Measurements from ENCODE around the gene ZNF93. TPM values are rescaled to one million over a fixed set of nuclear protein-coding genes. Genes with fewer than 3 reads are reported as not detected.
"Not testable (repeated sequence)": the region's sequence is repeated elsewhere in the genome, so short reads cannot be mapped to it uniquely, and the experiment has no call there.

ZNF93 gene
- total RNA-seq, 2 donors from 2014 or later: 6.1 to 7.6 TPM

DNA sequence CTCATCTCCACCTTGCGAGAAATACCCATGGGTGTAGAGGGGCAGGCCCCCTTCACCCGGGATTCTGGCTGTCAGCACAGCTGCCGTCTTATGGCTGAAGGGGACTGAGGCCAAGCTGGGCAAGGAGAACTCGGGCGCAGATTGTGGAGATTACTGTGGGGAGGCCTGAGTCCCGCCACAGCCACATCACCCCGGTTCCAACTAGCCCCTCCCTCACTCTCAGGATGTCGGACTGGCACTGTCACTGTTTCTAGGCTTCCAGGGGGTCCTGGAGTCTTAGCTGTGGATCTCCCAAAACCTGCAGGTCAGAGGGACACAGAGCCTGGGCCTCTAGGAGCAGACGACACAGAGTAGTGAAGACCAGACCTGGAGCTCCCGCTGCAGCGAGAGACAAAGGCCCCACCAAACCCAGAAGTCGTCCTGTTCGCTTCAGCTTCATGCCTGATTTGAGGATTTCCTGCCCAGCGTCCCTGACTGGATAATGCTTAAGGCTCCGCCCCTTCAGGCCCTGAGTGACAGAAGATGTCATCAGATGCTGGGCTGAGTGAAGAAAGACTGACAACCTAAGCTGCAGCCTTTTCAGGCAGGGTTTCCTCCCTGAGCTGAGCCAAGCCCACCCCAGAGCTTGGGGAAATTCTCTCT, 55.8 kb downstream of the ZNF93 start:
- no peaks in the 10 kb centered on the region for H3K36me3 ChIP-seq
- no peaks in the 10 kb centered on the region for H3K4me1 ChIP-seq (replicated peaks)
- no peak overlapping the region for H3K27ac ChIP-seq
- no peaks in the 10 kb centered on the region for H3K9me3 ChIP-seq
- no peak overlapping the region for H3K4me3 ChIP-seq
- 41% methylated on average over 15 of the region's 15 CpGs for WGBS
- intact Hi-C loops (cut with DNase I): loop anchor here (5.0 kb wide), 1 partner anchor 424 kb away; no protein-coding TSS in a partner anchor
- H3K27me3 ChIP-seq (replicated peaks; ENCODE audit: insufficient read depth): no peaks in the 10 kb centered on the region
- no peak for DNase-seq (ENCODE audit: low spot score)
- TF ChIP-seq POLR2A (IDR thresholded peaks at IDR 0.05): no peak
- no peak for TF ChIP-seq POLR2AphosphoS5 (IDR thresholded peaks at IDR 0.05)
- TF ChIP-seq, protein P1, sequence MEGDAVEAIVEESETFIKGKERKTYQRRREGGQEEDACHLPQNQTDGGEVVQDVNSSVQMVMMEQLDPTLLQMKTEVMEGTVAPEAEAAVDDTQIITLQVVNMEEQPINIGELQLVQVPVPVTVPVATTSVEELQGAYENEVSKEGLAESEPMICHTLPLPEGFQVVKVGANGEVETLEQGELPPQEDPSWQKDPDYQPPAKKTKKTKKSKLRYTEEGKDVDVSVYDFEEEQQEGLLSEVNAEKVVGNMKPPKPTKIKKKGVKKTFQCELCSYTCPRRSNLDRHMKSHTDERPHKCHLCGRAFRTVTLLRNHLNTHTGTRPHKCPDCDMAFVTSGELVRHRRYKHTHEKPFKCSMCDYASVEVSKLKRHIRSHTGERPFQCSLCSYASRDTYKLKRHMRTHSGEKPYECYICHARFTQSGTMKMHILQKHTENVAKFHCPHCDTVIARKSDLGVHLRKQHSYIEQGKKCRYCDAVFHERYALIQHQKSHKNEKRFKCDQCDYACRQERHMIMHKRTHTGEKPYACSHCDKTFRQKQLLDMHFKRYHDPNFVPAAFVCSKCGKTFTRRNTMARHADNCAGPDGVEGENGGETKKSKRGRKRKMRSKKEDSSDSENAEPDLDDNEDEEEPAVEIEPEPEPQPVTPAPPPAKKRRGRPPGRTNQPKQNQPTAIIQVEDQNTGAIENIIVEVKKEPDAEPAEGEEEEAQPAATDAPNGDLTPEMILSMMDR (IDR thresholded peaks at IDR 0.05): no peak

DNA sequence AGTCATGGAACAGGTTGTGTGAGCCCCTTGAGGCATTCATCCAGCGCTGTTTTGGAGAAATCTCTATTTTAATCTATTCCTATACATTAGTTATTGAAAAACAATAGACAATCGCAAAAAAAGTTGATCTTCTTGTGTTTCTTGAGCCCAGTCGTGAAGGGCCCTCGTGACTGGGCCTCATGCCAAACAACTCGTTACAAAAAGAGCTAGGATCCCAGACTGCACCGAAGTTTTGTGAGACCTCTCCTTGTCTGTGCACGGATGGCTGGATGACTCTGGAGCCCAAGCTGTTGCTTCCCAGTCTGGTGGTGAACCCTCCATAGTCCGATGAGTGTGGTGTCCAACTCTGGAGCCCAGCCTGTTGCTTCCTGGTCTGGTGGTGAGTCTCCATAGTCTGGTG, 57.0 kb downstream of the ZNF93 start:
- H3K36me3 ChIP-seq; H3K27me3 ChIP-seq (replicated peaks; ENCODE audit: insufficient read depth); H3K9me3 ChIP-seq; H3K4me3 ChIP-seq; DNase-seq (ENCODE audit: low spot score); H3K4me1 ChIP-seq (replicated peaks); H3K27ac ChIP-seq: not testable (repeated sequence)
- 72% methylated on average over 8 of the region's 8 CpGs for WGBS
- intact Hi-C loops (cut with DNase I): loop anchor here (5.0 kb wide), 1 partner anchor 425 kb away; no protein-coding TSS in a partner anchor

- TF ChIP-seq, protein P1 (IDR thresholded peaks at IDR 0.05): peak in 3 of 4 experiments; percentile 53 to 72 (median 71)
- TF ChIP-seq POLR2AphosphoS5 (IDR thresholded peaks at IDR 0.05): peak; percentile 34
- not testable (repeated sequence) for H3K9me3 ChIP-seq; H3K4me1 ChIP-seq (replicated peaks); H3K27ac ChIP-seq; H3K4me3 ChIP-seq; H3K27me3 ChIP-seq (replicated peaks; ENCODE audit: insufficient read depth); H3K36me3 ChIP-seq
- 18% methylated on average over 9 of the region's 9 CpGs for WGBS
- intact Hi-C loops (cut with DNase I): loop anchor here (5.0 kb wide), 1 partner anchor 427 kb away; no protein-coding TSS in a partner anchor
- DNase-seq (ENCODE audit: low spot score): peak; percentile 57
Observed at GRCh38 chr19:19959151-19959799, 58.5 kb downstream of the ZNF93 start.

DNA sequence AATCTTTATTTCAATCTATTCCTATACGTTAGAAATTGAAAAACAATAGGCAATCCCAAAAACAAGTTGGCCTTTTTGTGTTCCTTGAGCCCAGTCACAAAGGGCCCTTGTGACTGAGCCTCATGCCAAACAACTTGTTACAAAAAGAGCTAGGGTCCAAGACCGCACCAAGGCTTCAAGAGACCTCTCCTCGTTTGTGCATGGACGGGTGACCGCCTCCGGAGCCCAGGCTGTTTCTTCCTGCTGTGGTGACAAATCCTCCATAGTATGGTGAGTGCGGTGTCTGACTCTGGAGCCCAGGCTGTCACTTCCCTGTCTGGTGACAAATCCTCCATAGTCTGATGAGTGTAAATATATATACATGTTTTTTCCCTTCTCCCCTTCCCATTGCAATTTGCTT, 63.7 kb downstream of the ZNF93 start:
- Histone ChIP-seq H3K27ac (no peak overlapping the region), H3K4me1 (replicated peaks) (no peaks in the 10 kb centered on the region), H3K4me3 (no peak overlapping the region), H3K36me3 (no peaks in the 10 kb centered on the region), H3K9me3 (no peaks in the 10 kb centered on the region), H3K27me3 (replicated peaks; ENCODE audit: insufficient read depth) (no peaks in the 10 kb centered on the region)
- 81% methylated on average over 7 of the region's 7 CpGs for WGBS
- no peak for TF ChIP-seq POLR2AphosphoS5 (IDR thresholded peaks at IDR 0.05)
- TF ChIP-seq POLR2A (IDR thresholded peaks at IDR 0.05): no peak
- TF ChIP-seq, protein P1 (IDR thresholded peaks at IDR 0.05): no peak
- intact Hi-C loops (cut with DNase I): no loop called here
- DNase-seq (ENCODE audit: low spot score): no peak

DNA sequence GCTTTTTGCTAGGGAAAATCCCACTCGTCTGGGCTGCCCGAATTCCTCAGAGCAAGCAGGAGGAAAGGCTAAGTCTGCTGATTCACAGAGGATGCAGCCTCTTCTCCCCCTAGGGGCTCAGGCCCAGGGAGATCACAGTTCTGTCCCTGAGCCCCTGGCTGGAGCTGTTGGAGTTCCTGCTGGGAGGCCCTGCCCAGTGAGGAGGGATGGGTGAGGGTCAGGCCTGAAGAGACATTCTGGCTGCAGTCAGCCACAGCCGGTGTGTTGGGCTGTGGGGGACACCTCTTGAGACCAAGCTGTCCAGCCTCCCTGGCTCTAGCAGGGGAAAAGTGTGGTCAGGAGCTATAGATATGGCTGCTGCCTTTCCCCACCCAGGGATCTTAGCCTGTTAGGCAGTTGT, 65.4 kb downstream of the ZNF93 start:
- H3K4me1 ChIP-seq (replicated peaks); intact Hi-C loops (cut with DNase I); H3K27ac ChIP-seq; H3K36me3 ChIP-seq; H3K27me3 ChIP-seq (replicated peaks; ENCODE audit: insufficient read depth); H3K4me3 ChIP-seq; H3K9me3 ChIP-seq; DNase-seq (ENCODE audit: low spot score): not testable (repeated sequence)
- 97% methylated on average over 3 of the region's 3 CpGs for WGBS

DNA sequence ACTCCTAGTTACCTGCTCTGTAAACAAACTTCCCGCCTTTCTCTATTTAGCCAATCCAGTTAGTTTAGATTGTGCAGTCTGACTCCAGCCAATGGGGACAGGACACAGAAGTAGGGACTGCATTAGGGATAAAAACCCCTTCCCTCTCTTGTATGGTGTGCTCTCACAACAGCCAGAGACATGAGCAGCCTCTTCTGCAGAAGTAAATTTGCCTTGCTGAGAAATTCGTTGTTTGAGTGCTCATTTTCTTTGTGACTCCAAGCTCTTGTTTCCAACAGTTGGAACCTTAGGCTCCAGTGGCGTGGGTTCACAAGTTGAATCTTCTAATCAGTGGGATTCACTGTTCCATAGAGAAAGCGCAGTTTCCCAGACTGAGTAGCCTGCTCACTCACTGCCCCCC, 66.1 kb downstream of the ZNF93 start:
- TF ChIP-seq, protein P1 (IDR thresholded peaks at IDR 0.05): no peak
- TF ChIP-seq POLR2AphosphoS5 (IDR thresholded peaks at IDR 0.05) (no peak), POLR2A (IDR thresholded peaks at IDR 0.05) (no peak)
- 93% methylated on average over 4 of the region's 4 CpGs for WGBS
- Histone ChIP-seq H3K27me3 (replicated peaks; ENCODE audit: insufficient read depth) (no peaks in the 10 kb centered on the region), H3K27ac (no peak overlapping the region), H3K4me1 (replicated peaks) (no peaks in the 10 kb centered on the region), H3K9me3 (no peaks in the 10 kb centered on the region), H3K36me3 (no peaks in the 10 kb centered on the region), H3K4me3 (no peak overlapping the region)
- no peak for DNase-seq (ENCODE audit: low spot score)
- intact Hi-C loops (cut with DNase I): no loop called here

All from prostate gland (tissue), 2 donors.